Hematopoietic multipotent progenitor cell treated with erythropoietin and hydrocortisone succinate and interleukin-3 and kit ligand, for 6 days (in vitro differentiated cells): ENCODE results near the gene LRRC14B.
A peak's percentile ranks its signal among the peaks of the same experiment; 100 is the strongest.

Experiments used
- DNase-seq: peaks from one replicate; pipeline ENCODE4 v3.0.0-alpha.2; 2015

LRRC14B gene

DNA sequence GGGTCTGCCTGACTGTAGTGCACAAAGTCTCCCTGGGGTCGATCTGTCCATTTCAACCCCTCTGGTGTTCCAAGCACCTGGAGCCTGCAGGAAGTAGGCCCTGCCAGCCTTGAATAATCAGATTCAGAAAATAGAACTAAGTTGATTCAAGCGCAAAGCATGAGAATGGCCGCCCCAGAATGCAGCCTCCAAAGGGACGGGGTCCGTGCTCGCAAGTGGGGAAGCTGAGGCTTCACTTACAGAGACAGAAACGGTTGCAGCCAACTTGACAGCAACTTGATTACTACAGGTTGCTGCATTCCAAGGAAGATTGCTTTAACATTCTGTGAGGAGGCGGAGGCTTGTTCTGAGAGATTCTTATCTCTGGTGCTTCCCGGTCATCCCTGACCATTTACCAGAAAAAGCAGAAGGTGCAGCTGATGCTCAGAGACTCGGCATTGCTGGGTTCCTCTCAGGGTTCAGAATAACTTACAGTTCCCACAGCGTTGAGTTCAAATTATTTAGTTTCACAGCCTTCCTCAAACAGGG lies 14.9 kb upstream of the LRRC14B start:
- no peak for DNase-seq

DNA sequence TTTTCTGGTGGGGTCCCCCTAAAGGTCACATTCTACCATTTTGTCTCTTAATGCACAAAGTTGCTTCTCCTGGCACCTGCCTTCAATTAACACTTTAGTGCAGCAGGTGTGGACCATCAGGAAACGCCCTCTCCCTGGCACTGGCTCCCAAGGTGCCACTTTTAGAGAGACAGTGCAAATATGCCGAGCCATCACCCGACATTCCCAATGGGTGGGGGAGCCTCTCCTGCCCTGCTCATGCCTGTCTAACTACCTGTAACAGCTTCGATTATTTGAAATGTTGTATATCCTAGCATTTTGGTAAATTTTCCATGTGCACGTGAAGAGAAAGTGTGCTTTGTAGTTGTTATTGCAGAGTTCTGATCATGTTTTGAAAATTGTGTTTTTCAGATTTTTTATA lies 13.2 kb upstream of the LRRC14B start:
- DNase-seq, result no peak

DNA sequence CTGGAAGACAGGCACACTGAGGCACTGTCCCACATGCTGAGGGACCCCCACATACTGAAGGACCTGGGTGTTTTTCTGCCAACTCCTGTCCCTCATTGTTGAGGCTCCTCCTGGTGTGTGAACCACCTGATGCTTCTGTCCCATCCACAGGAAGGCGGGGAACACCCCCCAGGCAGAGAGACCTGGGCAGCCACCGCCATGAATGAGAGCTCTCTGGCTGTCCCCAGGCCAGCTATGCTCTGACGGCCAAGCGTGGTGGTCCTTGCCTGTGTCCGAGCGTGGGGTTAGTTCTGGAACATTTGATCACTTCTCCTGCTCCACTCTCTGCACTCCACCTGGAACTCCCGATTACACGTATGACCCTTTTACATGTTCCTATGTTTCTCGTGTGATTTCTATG lies 11.9 kb upstream of the LRRC14B start:
- no peak for DNase-seq

DNA sequence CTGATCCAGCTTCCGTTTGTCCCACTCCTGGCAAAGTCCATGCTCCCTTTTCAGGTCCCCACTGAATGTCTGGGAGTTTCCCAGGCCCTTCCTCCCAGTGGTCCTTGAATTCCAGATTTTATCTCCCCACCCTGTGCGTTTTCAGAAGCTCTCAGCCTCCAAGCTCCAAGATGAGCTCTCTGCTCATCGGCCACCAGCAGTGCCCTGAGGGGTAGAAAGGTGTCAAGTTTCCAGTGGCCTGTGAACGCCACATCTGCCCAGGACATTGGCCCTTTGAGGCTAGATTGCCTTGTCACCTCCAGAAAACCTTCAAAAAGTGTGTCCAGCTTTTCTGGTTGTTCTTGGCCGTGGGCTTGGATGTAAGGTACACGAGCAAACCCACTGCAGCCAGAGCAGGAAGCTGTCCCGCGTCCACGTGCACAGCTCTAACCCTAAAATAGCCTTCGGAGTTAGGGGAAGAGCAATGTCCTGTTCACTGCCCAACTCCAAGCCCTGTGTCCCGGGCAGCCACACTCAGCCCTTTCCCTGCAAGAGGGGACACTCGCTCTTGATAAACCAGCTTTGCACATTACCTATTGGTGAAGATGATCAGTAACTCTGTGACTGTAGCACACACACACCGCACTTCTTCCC lies 10.9 kb upstream of the LRRC14B start:
- no peak for DNase-seq

DNA sequence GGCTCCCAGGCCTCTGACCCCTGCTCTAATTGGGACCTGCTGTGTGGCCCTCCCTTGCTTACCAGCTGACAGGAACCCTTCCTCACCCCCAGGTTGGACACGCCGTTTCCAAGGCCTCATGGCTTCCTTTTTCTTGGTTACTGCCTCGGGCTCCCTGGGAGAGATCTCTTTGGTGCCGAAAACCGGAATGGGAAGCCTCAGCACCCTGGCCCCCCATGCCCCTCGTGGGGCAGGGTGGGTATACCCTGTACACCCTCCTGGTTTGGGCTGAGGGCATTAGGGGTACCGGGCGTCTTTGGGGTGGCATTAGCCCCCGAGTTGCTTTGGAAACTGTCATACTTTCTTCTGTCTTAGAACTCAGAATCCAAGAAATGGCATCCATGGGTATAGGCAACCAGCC lies 10.1 kb upstream of the LRRC14B start:
- no peak for DNase-seq

DNA sequence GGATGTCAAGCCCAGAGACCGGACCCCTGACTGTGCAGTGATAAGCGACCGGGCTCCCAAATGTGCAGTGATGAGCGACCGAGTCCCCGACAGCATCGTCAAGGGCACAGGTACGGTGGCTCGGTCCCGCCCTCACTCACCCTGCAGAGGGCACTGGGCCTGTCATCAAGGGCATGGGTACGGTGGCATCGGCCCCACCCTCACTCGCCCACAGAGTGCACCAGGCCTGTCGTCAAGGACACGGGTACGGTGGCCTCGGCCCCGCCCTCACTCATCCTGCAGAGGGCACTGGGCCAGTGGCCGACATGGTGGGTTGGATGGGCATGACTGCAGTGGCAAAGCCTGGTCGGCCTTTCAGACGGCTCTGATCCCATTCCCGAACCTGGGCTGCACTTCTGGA lies 9.7 kb upstream of the LRRC14B start:
- DNase-seq, result no peak

DNA sequence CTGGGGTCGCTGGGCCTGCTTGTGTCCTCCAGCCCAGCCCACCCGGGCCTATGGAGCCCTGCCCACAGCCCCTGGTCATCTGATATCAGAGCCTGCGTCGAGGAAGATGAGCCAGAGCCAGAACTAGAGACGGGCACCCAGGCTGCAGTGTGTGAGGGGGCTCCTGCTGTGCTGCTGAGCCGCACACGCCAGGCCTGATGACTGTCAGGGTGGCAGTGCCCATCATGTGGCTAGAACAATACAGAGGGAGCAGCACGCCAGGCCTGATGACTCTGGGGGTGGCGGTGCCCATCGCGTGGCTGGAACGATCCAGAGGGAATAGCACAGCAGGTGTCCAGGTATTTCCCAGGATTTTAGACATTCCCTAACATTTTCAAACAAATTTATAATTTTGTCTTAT lies 9.2 kb upstream of the LRRC14B start:
- DNase-seq, result no peak

DNA sequence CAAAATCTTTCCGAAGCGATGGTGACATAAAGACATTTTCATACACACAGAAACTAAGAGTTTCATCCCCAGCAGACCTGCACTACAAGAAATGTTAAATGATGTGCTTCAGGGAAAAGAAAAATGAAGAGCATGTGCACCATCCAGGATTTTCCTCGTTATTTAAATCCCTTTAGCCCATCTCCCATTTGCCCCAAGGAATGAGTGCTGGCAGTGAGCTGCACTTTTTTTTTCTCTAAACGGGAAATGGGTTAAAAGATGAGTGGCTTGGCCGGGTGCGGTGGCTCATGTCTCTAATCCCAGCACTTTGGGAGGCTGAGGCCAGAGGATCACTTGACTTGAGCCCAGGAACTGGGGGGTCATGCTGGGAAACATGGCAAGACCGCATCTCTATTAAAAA lies 6.8 kb upstream of the LRRC14B start:
- no peak for DNase-seq

DNA sequence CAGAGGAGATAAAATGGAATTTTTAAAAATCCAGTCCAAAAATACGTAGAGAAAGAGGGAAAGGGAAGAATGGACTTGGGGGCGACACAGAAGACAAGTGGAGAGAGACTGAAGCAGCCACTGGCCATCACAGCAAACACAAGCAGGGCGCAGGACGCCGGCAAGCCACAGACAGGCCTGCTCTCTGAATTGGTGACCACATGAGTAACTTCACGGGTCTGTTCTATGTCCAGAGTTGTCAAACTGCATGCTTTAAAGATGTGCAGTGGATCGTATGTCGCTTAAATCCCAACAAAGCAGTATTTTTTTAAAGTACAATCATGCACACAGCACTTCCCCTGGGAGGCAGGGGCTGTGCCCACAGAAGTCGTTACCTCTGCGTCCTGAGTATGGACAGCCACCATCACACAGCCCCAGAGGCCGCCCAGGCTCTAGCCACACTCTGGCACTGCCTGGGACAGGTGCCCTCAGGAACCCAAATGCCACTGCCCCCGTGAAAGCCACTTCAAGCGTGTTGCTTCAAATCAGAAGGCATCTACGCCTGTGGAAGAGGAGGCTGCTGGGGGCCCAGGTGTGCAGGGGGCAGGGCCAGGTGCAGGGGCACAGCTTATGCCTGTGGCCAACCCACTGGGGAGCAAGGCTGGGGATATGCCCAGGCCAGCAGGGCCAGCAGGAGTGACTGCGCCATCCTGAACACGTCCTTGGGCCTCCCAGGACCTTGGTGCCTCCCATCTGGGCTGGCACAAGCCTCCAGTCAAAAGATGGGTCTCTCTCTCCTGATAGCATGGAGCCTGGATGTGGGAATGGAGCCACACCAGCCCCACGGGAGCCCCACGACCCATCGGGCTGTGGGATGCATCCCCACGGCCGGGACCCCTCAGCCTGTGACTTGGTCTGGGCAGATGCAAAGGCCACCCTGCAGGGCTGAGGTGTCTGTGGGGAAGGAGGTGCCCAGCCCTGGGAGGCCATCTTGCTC lies 5.9 kb upstream of the LRRC14B start:
- no peak for DNase-seq

DNA sequence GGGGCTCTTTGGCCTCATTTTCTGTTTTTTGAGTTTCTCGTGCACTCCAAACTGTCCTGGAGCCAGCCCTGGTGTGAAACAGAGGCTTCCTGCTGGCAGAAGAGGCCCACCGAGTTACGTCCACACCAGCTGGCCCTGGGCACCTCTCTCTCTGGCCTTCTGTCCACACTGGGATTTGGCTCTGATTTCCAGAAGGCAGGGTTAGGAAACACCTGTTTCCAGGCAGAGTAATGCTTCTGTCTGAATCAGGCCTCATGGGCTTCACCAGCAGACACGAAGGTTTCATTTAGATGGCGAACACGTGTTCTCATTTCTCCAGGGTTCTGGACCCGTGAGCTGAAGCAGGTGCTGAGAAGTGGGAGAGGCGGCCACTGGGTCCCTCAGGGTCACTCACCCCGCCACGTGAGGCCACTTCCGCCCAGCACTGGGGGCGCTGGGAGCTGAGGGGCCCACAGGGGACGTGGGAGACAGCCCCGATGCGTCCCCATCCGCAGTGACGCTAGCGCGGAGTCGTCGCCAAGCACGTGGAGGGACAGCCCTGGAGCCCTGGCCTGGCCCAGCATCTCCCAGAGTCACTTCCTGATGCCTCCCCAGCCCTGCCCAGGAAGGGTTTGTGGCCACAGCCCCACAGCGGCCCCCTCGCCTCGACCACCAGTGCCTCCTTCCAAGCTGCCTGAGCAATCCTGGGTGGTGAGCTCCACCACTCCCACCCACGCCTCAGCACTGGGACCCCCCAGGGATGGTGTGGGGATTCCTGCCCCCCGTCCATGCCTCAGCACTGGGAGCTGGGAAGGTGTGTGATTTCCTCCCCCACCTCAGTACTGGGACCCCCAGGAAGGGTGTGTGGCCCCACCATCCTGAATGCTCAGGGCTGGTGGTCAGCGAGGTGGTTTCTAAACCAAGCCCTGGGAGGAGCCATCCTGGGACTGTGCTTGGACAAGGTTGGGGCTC lies 4.9 kb upstream of the LRRC14B start:
- no peak for DNase-seq

DNA sequence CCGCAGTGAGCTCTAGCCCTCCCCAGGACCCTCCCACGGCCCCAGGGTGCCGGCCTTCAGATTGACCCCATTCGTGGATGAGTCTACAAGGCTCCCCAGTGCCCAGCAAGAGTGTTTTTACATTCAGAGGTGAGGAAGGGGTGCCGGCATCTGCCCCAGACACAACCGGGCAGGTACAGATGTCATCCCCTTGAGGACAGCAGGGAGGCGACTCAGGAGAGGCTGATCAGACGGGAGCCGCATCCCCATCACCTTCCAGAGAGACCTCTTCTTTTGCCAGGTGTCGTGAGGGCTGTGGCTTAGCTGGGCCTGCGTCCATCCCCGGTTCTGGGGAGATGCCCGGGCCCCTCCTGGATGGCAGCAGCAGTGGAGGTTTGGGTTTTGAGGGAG lies 4.3 kb upstream of the LRRC14B start:
- DNase-seq, result no peak

DNA sequence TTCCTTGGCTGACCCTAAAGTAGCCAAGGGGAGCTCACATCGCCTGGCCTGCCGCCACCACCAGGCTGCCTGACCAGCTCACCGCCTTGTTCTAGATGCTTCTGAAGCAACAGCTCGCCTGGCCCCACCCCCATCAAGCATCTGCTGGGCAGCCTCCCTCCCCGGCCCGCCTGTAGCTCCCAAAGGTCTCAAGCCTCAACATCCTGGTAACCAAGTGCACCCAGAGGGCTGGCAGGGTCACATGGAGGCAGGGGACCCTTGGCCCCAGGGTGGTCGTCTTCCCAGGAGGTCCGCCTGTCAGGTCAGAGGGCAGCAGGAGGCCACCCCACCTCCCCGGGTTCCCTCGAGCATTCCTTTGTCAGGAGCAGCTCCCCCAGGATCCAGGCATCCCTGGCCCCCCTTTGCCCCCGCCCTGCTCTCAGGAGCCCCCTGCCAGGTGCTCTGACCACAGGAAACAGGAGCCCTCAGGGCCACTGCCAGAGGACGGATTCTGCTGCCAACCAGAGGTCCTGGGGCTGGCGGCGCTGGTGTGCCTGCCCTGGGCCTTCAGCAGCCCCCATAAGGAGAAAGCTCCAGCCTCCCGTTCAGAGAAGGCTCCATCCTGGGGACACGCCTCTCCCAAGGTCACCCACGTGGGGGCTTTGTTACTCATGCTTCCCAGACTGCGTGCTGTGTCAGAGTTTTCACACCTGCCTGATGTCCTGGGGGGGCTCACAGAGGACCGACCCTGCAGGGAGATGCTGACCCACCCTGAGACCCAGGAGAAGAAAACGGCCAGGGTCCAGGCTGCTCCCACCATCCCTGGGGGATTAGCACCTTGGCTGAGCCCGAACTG lies 3.5 kb upstream of the LRRC14B start:
- DNase-seq, result no peak

DNA sequence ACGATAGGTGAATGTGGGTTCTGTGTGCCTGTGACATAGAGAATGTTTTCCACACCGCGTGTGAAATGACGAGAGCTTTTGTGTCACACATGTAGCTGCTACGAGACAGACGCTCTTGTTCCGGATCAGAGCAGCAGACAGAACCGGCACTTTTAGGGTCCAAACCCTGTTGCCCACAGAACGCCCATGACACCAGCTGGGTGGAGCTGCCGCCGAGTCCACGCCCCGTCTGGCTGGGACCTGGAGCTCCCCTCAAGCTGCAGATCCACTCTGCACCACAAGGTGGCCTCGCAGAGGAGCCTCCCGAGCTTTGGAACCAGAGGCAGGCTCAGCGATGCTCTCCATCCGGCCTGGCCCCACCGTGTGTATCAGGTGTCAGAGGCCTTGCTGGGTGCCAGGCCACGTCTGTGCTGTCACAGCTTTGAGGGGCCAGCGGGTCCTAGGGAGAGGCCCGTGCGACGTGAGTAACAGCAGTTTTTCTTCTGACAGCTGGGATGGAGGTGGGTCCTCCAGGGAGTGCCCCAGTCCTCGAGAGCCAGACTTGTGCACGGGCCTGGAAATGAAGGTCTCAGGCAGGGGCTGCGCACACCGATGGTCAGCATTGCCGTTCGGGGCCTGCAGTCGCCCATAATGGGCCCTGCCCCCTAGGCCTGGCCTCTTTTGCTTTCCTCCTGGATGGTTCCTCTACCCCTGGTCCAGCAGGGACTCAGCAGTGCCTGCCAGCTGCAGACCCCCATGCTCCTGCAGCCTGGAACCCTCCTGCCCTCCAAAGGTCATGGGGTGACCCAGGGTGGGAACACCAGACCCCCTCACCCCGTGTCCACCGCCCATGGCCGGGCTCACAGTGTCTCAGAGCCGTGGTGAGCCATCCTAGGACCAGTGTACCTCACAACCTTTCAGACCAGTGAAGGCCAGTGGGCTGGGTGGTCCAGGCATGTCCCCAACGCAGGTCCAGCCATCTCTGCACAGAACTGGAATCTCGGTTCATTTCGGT lies 2.5 kb upstream of the LRRC14B start:
- peak; percentile 90 for DNase-seq

DNA sequence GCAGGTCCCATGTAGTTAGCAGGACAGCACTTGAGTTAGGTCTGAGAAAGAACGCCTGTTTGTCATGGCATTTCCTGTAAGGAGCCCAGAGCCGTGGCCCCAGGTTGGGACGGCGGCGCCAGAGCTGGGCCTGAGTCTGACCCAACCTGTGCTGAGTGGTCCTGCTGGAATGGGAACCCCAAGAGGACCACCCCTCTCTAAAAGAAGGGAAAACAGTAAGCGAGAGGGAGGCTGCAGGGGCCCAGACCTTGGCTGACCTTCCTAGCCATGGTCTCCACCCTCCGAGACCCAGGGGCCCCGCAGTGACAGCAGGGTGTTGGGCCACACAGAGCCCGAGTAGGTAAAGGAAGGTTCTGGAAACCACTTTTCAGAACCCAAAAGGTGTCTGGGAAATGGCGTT lies 1.8 kb upstream of the LRRC14B start:
- DNase-seq, result no peak

DNA sequence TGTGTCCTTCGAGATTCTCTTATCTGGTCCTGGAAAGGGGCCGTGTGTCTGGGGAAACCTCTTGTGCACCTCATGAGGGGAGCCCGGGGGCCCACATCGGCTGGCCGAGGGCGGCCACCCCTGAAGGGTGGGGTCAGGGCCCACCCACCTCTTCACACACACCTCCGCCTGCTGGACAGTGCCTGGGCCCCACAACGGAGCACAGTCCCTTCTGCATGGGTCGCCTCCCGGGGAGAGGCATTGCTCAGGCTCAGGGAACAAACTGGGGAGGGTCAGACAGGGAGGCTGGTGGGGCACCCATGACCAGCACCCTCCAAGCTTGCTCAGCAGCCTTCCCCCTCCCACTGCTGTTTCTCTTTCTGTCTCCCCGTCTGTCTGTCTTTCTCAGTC lies 1.3 kb upstream of the LRRC14B start:
- DNase-seq, result no peak

DNA sequence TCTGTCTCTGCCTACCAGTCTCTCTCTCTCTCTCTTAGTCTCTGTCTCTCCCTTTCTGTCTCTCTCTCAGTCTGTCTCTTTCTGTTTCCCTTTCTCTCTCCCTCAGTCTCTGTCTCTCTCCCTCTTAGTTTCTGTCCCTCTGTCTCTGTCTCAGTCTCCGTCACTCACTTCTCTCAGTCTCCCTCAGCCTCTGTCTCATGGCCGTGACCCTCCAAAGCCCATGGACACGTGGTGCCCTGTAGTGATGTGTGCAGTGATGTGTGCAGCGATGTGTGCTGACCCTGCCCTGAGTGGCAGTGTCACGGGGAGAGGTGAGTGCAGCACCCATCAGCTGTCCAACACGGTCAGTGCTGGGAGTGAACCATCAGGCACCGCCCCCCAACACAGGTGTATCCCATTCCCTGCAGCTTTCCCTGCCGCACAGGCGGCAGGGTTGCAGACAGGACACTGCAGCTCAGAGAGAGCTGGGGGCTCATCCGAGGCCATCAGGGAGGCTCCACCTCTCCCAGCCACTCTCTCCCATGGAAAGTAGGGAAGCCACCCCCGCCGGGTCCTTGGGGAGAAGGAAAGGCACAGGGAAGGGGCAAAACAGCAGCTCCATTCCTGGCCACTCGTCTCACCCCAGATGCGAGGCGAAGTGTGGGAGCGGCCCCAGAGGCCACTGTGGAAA lies 794 bp upstream of the LRRC14B start:
- DNase-seq, result no peak

DNA sequence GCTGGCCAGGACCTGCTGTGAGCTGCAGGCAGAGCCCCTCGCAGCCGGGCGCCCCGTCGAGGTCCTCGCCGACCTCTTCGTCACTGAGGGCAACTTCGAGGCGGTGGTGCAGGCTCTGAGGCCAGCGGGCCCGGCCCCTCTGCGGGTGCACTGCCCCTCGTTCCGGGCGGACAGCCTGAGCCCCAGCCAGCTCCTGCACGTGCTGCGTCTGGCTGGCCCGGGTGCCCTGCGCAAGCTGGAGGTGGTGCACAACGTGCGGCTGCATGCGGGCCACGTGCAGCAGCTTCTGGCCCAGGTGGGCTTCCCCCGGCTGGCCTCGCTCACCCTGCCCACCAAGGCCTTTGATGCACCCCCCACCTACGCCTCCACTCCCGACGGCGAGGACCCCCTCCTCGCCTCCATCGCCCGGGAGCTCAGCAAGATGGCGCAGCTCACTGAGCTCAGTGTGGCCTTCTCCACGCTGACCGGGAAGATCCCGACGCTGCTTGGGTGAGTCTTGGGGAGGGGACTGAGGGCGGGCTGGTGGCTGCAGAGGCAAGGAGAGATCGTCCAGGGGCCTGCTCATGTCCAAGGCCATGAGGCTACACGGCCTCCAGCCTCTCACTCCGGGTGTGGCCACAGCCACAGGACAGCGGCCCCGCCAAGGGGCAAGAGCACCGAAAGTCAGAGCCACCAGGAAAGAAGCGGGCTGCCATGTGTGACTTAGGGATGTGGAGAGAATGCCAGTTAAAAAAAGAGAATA lies 825 bp downstream of the LRRC14B start:
- DNase-seq, result no peak

DNA sequence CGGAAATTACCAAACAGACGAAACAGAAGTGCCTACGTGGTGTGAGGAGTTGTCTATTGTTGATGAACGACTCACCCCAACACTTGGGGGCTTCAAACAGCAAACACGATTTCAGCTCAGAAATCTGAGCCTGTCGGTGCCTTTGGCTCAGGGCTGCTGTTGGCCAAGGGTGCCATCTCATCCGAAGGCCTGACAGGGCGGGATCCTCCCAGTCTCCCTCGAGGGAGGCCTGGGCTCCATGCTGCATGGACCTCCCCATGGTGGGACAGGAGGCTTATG lies 1.3 kb downstream of the LRRC14B start:
- no peak for DNase-seq

DNA sequence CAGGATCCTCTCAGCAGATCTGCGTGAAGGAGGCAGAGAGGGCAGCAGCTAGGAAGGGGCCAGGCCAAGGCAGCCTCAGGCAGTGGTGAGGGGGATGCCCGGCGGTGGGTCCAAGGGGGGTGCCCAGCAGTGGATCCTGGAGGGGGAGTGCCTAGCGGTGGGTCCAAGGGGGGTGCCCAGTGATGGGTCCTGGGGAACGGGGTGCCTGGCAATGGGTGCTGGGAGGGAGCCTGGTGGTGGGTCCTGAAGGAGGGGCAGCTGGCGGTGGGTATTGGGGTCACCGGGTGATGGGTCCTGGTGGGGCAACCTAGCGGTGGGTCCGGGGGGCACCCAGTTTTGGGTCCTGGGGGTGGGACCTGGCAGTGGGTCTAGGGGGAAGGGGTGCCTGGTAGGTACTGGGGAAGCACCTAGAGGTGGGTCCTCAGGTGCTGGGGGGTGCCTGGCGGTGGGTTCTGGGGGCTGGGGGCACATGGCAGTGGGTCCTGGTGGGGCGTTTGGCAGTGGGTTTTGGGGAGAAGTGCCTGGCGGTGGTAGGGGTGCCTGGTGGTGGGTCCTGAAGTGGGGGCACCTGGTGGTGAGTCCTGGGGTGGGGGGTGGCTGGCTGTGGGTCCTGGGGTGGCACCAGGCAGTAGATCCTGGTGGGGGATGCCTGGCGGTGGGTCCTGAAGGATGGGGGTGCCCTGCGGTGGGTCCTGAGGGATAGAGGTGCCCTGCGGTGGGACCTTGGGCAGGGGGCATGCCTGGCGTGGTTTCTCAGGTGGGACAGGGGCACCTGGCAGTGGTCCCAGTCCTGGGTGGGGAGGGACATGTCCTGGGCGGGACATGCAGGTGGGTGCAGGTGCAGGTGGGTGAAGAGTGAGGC lies 1.9 kb downstream of the LRRC14B start:
- no peak for DNase-seq
